Heart right ventricle (tissue), 16 donors: ENCODE measurements around the gene TBC1D22B. TPM values are rescaled to one million over a fixed set of nuclear protein-coding genes. Genes with fewer than 3 reads are reported as not detected.

ENCODE experiments used
- ATAC-seq, 8 donors: fragments of 200-7000 bp; cut with Tn5 transposase; one replicate each; pipeline ENCODE4 v1.9.1; 2020; ENCODE audit warnings: mild to moderate bottlenecking in 8 of 8, moderate library complexity in 8 of 8, moderate number of reproducible peaks in 1 of 8
- DNase-seq, 2 donors: peaks; one replicate each; pipeline ENCODE4 v3.0.0-alpha.2; 2020
- H3K27ac ChIP-seq, 10 donors: fragments of 200-600 bp; sonication (generic) in 2 of 10; one replicate each; pipeline versions ENCODE4 v1.5.0 to v1.8.0; 2020 to 2022; ENCODE audit warnings: mild to moderate bottlenecking in 3 of 10
- H3K27me3 ChIP-seq, 7 donors: fragments of 200-600 bp; one replicate each; pipeline ENCODE4 v1.8.0; 2021 to 2022; ENCODE audit warnings: mild to moderate bottlenecking in 2 of 7
- H3K36me3 ChIP-seq, 9 donors: fragments of 200-600 bp; sonication (generic) in 1 of 9; one replicate each; pipeline versions ENCODE4 v1.5.0 to v1.8.0; 2020 to 2022; ENCODE audit warnings: mild to moderate bottlenecking in 2 of 9
- H3K4me1 ChIP-seq, 9 donors: fragments of 200-600 bp; sonication (generic) in 1 of 9; one replicate each; pipeline versions ENCODE4 v1.5.0 to v1.8.0; 2020 to 2022; ENCODE audit warnings: mild to moderate bottlenecking in 4 of 9
- H3K4me3 ChIP-seq, 10 donors: fragments of 200-600 bp; sonication (generic) in 2 of 10; one replicate each; pipeline versions ENCODE4 v1.5.0 to v1.8.0; 2020 to 2022; ENCODE audit warnings: mild to moderate bottlenecking in 7 of 10, moderate library complexity in 2 of 10
- H3K9me3 ChIP-seq, 11 donors: fragments of 200-600 bp in 10 of 11; sonication (generic) in 2 of 11; one replicate each; pipeline versions ENCODE4 v1.5.0 to v1.8.0; 2013 to 2022; ENCODE audit warnings: mild to moderate bottlenecking in 2 of 11, control low read depth in 1 of 11, moderate library complexity in 1 of 11
- CTCF ChIP-seq, 9 donors: fragments of 200-600 bp; sonication (generic) in 2 of 9; IDR thresholded peaks; one replicate each; pipeline versions ENCODE4 v1.5.0 to v1.8.0; 2021 to 2022; ENCODE audit warnings: antibody characterized with exemption in 9 of 9, mild to moderate bottlenecking in 5 of 9, moderate library complexity in 1 of 9
- WGBS, 2 donors: extraction: QIAGEN DNeasy Blood & Tissue Kit; methylation state at CpG; one replicate each; pipeline ENCODE4 v1.1.7; 2013; ENCODE audit warnings: inconsistent platforms in 1 of 2; 5-methylcytosine and 5-hydroxymethylcytosine counted together
- intact Hi-C, 10 donors: fragments of 100-400 bp; cut with DNase I; formaldehyde crosslinking; loops; one replicate each; pipeline versions ENCODE4 v1.11.1 to v1.14.2; 2022
- polyA plus RNA-seq, 2 donors: library from polyadenylated mRNA; stranded (reverse); fragments of 200-250 nt; gene quantifications; one replicate each; pipeline ENCODE4 v1.2.3, GENCODE V29; 2013
- total RNA-seq, 10 donors: library from RNA; stranded (reverse); fragmentation: NEBNext Ultra II Directional in 3 of 10; extraction: Animal tissue kit (Norgen Biotek cat#: 25700) in 3 of 10; gene quantifications; one replicate each; pipeline versions ENCODE4 v1.2.1 to v1.2.4, GENCODE V29; 2021 to 2023
- donor health status: Arrhythmogenic right ventricular cardiomyopathy.
- donor health status: ischemic (EF 13 %, LVEDD 7.1; RV severe dilation, severe dysfunction).
- donor health status: healthy with polysubstance abuse.
- donor health status: DM: no; HTN: yes; CAD: no.
- donor health status: DM: no; HTN: no; CAD: no.
- donor health status: ischemic (EF 25% LVEDD 6.9; RV normal size, moderate dysfunction).
- donor health status: ischemic (EF 25% LVEDD 5.7; RV mildly dilated, moderate dysfunction).
- donor health status: healthy.
- donor health status: DM: yes; HTN: yes; CAD: no.
- donor health status: Ischemic cardiomyopathy.
- donor health status: ischemic (EF 35%, LVEDD 5.7; RV mildly dilated, moderate dysfunction).
- donor health status: nonischemic (EF 11% LVEDD 7.7; RV severe dilation, severe dysfunction).
- donor health status: DM: yes; HTN: yes; CAD: no.
- donor health status: PGD.
- donor health status: ischemic (EF 29% LVEDD 5.4; RV normal size, mild dysfunction).
- donor health status: nonischemic (EF 23%, LVEDD 6.1; RV moderate dilation, normal function).

TBC1D22B gene
- total and polyA plus RNA-seq, 12 donors = 5.0 to 8.1 (median 6.3) TPM

- no peak for ATAC-seq
- H3K9me3 ChIP-seq = no peaks in the 10 kb centered on the region
- 80 to 89% methylated on average over 1 of the region's 1 CpG for WGBS, 2 donors
- H3K27ac ChIP-seq = peak overlapping the region in 7 of 10 donors; percentile 34 to 72 (median 59)
- no peak for DNase-seq
- no peak overlapping the region for H3K4me3 ChIP-seq
- no peak for TF ChIP-seq CTCF (IDR thresholded peaks at IDR 0.05)
- no peaks in the 10 kb centered on the region for H3K27me3 ChIP-seq
- intact Hi-C loops = loop anchor here in 4 of 10 donors (5.0 to 10.0 kb wide), 4 partner anchors 196 to 326 kb away; partner anchors contain the start of gene MDGA1 (in 1 of the 4)
- H3K4me1 ChIP-seq = peaks cover 6 to 69% (median 32%) of the 10 kb centered on the region in 9 donors
- H3K36me3 ChIP-seq = peaks cover 0 to 62% (median 3%) of the 10 kb centered on the region in 9 donors
Observed at GRCh38 chr6:37368961-37369320, 111.4 kb downstream of the TBC1D22B start.

GRCh38 chr6:37369321-37370201 lies 112.0 kb downstream of the TBC1D22B start:
- H3K27me3 ChIP-seq = no peaks in the 10 kb centered on the region
- no peaks in the 10 kb centered on the region for H3K9me3 ChIP-seq
- WGBS, 2 donors = 31 to 40% methylated on average over 1 of the region's 1 CpG
- TF ChIP-seq CTCF (IDR thresholded peaks at IDR 0.05) = no peak
- peak overlapping the region in 7 of 10 donors; percentile 34 to 72 (median 59) for H3K27ac ChIP-seq
- peak in 7 of 8 donors; percentile 42 to 82 (median 54) for ATAC-seq
- peaks cover 0 to 62% (median 3%) of the 10 kb centered on the region in 9 donors for H3K36me3 ChIP-seq
- no peak overlapping the region for H3K4me3 ChIP-seq
- no peak for DNase-seq
- intact Hi-C loops = loop anchor here in 5 of 10 donors (5.0 to 10.0 kb wide), 4 partner anchors 195 to 325 kb away; partner anchors contain the start of gene MDGA1 (in 2 of the 5)
- H3K4me1 ChIP-seq = peaks cover 6 to 69% (median 32%) of the 10 kb centered on the region in 9 donors

DNA sequence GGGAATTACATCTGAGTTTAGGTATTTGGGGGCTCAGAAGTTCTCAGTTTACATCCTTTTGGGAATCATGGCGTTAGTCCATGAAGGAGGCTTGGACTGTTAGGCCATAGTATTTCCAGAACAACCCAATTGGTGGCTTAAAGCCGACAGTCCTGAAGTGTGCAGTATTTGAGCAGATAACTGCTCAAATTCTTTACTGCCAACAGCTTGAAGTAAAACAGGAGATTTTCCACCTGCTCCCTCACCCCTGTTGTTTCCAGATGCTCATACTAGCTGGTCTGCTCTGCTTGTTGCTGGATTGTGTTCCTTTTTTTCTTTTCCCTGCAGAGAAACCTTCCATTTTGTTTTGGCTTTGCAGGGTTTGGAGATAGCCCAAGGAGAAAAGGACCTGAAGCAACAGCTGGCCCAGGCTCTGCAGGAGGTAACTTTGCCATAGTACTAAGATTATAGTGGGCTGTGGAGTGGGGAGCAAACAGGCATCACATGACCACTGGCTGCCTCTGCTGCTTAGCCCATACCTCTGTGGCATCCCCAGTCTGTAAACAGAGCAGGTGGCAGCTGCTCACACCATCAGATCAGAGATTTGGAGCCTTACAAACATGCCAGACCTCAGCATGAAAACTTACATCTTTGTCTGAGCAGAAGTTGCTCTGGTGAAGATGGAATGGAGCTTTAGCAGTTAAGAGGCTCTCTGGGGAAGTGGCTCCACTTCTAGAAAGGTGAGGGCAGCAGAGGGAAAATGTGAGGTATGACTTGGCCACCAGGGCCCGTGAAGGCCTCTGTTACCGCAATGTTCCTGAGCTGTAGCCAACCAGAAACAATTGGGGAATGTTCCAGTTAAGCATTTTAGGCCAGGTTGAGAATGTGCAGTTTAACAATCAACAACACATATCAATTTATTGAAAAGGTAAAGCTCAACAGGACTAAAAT lies 113.8 kb downstream of the TBC1D22B start:
- H3K27ac ChIP-seq = peak overlapping the region in 2 of 10 donors; percentile 59 to 66
- DNase-seq = no peak
- intact Hi-C loops = loop anchor here in 2 of 10 donors (10.0 kb wide), 2 partner anchors 193 to 323 kb away; partner anchors contain the start of gene MDGA1 (in 1 of the 2)
- peak in 5 of 8 donors; percentile 9 to 64 (median 32) for ATAC-seq
- no peak for TF ChIP-seq CTCF (IDR thresholded peaks at IDR 0.05)
- no peak overlapping the region for H3K4me3 ChIP-seq
- H3K27me3 ChIP-seq = no peaks in the 10 kb centered on the region
- H3K4me1 ChIP-seq = peaks cover 6 to 54% (median 21%) of the 10 kb centered on the region in 9 donors
- H3K9me3 ChIP-seq = no peaks in the 10 kb centered on the region
- H3K36me3 ChIP-seq = peaks cover 0 to 73% (median 6%) of the 10 kb centered on the region in 9 donors
- 68 to 74% methylated on average over 4 of the region's 4 CpGs for WGBS, 2 donors

DNA sequence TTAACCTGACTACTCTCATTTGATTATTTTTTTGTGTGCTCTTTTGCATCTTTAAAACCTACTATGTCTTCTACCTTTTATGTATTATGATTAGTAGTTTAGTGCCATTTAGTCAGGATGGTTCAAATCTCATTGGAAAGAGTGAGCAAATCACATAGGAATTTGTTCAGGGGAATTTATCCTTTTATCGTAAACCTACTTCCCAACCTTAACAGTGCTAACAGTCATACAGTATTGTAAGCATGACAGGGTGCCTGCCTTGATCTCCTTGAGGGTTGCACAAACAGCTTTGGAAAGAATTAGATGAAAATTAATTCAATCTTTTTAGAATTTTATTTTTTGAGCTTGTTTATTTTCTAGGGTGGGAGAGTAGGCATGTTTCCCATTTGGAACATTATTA lies 114.5 kb downstream of the TBC1D22B start:
- Histone ChIP-seq H3K27me3 (no peaks in the 10 kb centered on the region), H3K4me1 (peaks cover 6 to 47% (median 21%) of the 10 kb centered on the region in 9 donors)

More for the DNA sequence above, 114.5 kb downstream of the TBC1D22B start:
- no peak for TF ChIP-seq CTCF (IDR thresholded peaks at IDR 0.05)
- no peak for DNase-seq
- intact Hi-C loops = loop anchor here in 2 of 10 donors (10.0 kb wide), 2 partner anchors 193 to 323 kb away; partner anchors contain the start of gene MDGA1 (in 1 of the 2)
- ATAC-seq = no peak
- peaks cover 0 to 80% (median 6%) of the 10 kb centered on the region in 9 donors for H3K36me3 ChIP-seq
- no peak overlapping the region for H3K27ac ChIP-seq
- WGBS, 2 donors = 92 to 95% methylated on average over 1 of the region's 1 CpG
- no peaks in the 10 kb centered on the region for H3K9me3 ChIP-seq
- no peak overlapping the region for H3K4me3 ChIP-seq
